B cell (primary cell): ENCODE data around the gene EFL1. TPM values are rescaled to one million over a fixed set of nuclear protein-coding genes. Genes with fewer than 3 reads are reported as not detected.

Experiments
- ATAC-seq: fragments of 200-7000 bp; cut with Tn5 transposase; one replicate; pipeline ENCODE4 v1.10.0; 2021; ENCODE audit warnings: low read depth, mild to moderate bottlenecking, moderate number of reproducible peaks, moderate library complexity
- CTCF ChIA-PET: fragments of 350-600 bp; sonication (Branson Sonifier 250); formaldehyde crosslinking; loops from one replicate; lab custom pipeline; 2021; ENCODE audit warnings: antibody characterized with exemption, inconsistent platforms; lab: Charles Lee
- POLR2A ChIA-PET: fragments of 350-600 bp; sonication (Branson Sonifier 250); formaldehyde crosslinking; loops from one replicate; lab custom pipeline; 2021; ENCODE audit warnings: antibody characterized with exemption; lab: Charles Lee
- DNase-seq: peaks from one replicate; pipeline ENCODE4 v3.0.0; 2013
- H2AFZ ChIP-seq: 2 replicates; pipeline ENCODE4 v1.6.1; 2012; ENCODE audit warnings: mild to moderate bottlenecking, low read depth, low read length; ENCODE audit not compliant: insufficient read depth, poor library complexity, severe bottlenecking
- H3K27ac ChIP-seq, 2 donors: 1 replicate in 1 of 2; 2 replicates in 1 of 2; pipeline ENCODE4 v1.5.1; 2012 to 2013; ENCODE audit warnings: low read length in 2 of 2, mild to moderate bottlenecking in 2 of 2, moderate library complexity in 1 of 2
- H3K27me3 ChIP-seq, 4 experiments: fragments of 200-600 bp in 1 of 4; sonication (generic) in 1 of 4; replicated peaks in 1 of 4; 1 replicate in 2 of 4; 2 replicates in 2 of 4; pipeline versions ENCODE4 v1.6.1 to v1.7.0; 2013 to 2016; ENCODE audit warnings: low read length in 3 of 4, mild to moderate bottlenecking in 2 of 4, mixed read lengths in 1 of 4, moderate library complexity in 1 of 4; ENCODE audit not compliant: insufficient read depth in 4 of 4, control insufficient read depth in 3 of 4; ENCODE audit errors: control extremely low read depth in 1 of 4
- H3K36me3 ChIP-seq, 2 experiments: replicated peaks in 1 of 2; 1 replicate in 1 of 2; 2 replicates in 1 of 2; pipeline versions ENCODE4 v1.6.1 to v1.7.1; 2013; ENCODE audit warnings: low read length in 1 of 2; ENCODE audit not compliant: insufficient read depth in 2 of 2, control insufficient read depth in 1 of 2; ENCODE audit errors: control extremely low read depth in 1 of 2, extremely low read depth in 1 of 2
- H3K4me1 ChIP-seq, 2 donors: fragments of 200-600 bp in 1 of 2; sonication (generic) in 1 of 2; 1 replicate in 1 of 2; 2 replicates in 1 of 2; pipeline versions ENCODE4 v1.5.1 to v1.6.1; 2013 to 2017; ENCODE audit warnings: low read length in 2 of 2; ENCODE audit not compliant: control insufficient read depth in 2 of 2, insufficient read depth in 2 of 2
- H3K4me2 ChIP-seq: replicated peaks from 2 replicates; pipeline ENCODE3; 2012; ENCODE audit warnings: mild to moderate bottlenecking, low read depth, low read length; ENCODE audit not compliant: poor library complexity, severe bottlenecking
- H3K4me3 ChIP-seq, 5 experiments: fragments of 200-600 bp in 1 of 5; sonication (generic) in 1 of 5; 1 replicate in 3 of 5; 2 replicates in 2 of 5; pipeline versions ENCODE4 v1.5.1 to v1.7.0; 2011 to 2016; ENCODE audit warnings: low read length in 4 of 5, mild to moderate bottlenecking in 4 of 5, low read depth in 2 of 5, control low read depth in 1 of 5, moderate library complexity in 1 of 5; ENCODE audit not compliant: insufficient read depth in 1 of 5; ENCODE audit errors: control extremely low read depth in 1 of 5, extremely low read depth in 1 of 5
- H3K79me2 ChIP-seq: fragments of 200-600 bp; sonication (generic); one replicate; pipeline ENCODE4 v1.6.0; 2016; ENCODE audit warnings: low read length; ENCODE audit not compliant: control insufficient read depth, insufficient read depth
- H3K9ac ChIP-seq: fragments of 200-600 bp; sonication (generic); 2 replicates; pipeline ENCODE4 v1.6.1; 2017; ENCODE audit warnings: mild to moderate bottlenecking, low read length, moderate library complexity
- H3K9me3 ChIP-seq, 3 donors: one replicate each; pipeline versions ENCODE4 v1.6.1 to v1.7.1; 2013; ENCODE audit warnings: low read length in 2 of 3; ENCODE audit not compliant: control insufficient read depth in 2 of 3, insufficient read depth in 1 of 3; ENCODE audit errors: control extremely low read depth in 1 of 3
- H4K20me1 ChIP-seq: 2 replicates; pipeline ENCODE4 v1.6.0; 2012; ENCODE audit warnings: mild to moderate bottlenecking, low read length; ENCODE audit not compliant: insufficient read depth, control insufficient read depth, poor library complexity, severe bottlenecking
- H3K27ac Mint-ChIP-seq: one replicate; pipeline ENCODE4 v1.8.0; 2021; ENCODE audit warnings: mixed read lengths
- H3K27me3 Mint-ChIP-seq: one replicate; pipeline ENCODE4 v1.8.0; 2021; ENCODE audit warnings: mixed read lengths
- H3K4me1 Mint-ChIP-seq: one replicate; pipeline ENCODE4 v1.8.0; 2021; ENCODE audit warnings: mixed read lengths
- H3K4me3 Mint-ChIP-seq: one replicate; pipeline ENCODE4 v1.8.0; 2021; ENCODE audit warnings: mixed read lengths
- H3K9me3 Mint-ChIP-seq: one replicate; pipeline ENCODE4 v1.8.0; 2022; ENCODE audit warnings: mixed read lengths; ENCODE audit not compliant: insufficient read depth
- EZH2 ChIP-seq: IDR thresholded peaks from 2 replicates; pipeline ENCODE4 v1.6.1; 2012; ENCODE audit warnings: borderline replicate concordance, low read depth, mild to moderate bottlenecking, moderate library complexity, low read length; ENCODE audit not compliant: insufficient read depth, poor library complexity, severe bottlenecking
- WGBS: methylation state at CpG from one replicate; pipeline ENCODE4 v1.1.5; 2013; ENCODE audit warnings: missing lambda C conversion rate; ENCODE audit not compliant: insufficient coverage; 5-methylcytosine and 5-hydroxymethylcytosine counted together
- intact Hi-C: fragments of 100-400 bp; cut with micrococcal nuclease; formaldehyde crosslinking; loops from one replicate; pipeline ENCODE4 v1.10.0; 2022
- polyA plus RNA-seq: library from polyadenylated mRNA; depleted of rRNA; stranded (reverse); fragments of >200 nt; gene quantifications from 2 replicates; pipeline ENCODE4 v1.2.3, GENCODE V29; 2012
- total RNA-seq, 2 donors: library from RNA; stranded (reverse); fragments of 120-200 nt in 1 of 2; gene quantifications; 1 replicate in 1 of 2; 2 replicates in 1 of 2; pipeline versions ENCODE4 v1.2.3 to v1.2.4, GENCODE V29; 2013 to 2022
- TF ChIP-seq, protein P1 (sequence below): fragments of 200-600 bp; IDR thresholded peaks from one replicate; pipeline ENCODE4 v1.8.0; 2022; ENCODE audit warnings: antibody characterized with exemption, mild to moderate bottlenecking

EFL1 gene
- total and polyA plus RNA-seq, 2 donors (not counting 1 experiment from before 2014, with no cell fraction given) = 8.2 to 25.8 TPM

DNA sequence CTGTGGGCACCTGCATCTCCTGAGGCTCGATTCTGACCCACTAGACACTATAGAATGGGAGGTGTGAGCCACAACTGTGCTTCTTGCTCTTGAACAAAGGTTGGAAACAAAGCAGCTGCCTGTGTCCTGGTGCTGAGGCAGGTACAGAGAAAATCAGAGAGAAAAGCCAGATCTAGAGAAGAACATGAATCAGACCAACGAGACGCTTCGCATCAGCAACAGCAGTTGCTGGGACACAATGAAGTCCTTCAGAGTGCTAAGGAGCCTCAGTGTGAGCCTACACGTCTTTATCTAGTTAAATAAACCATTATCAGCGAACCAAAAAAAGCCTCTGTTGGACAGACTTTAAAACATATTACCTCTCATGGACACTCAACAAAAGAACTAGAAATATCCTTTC, 130.4 kb downstream of the EFL1 start:
- H3K4me2 ChIP-seq = no peak overlapping the region
- WGBS = 98% methylated on average over 4 of the region's 6 CpGs
- intact Hi-C loops = no loop called here
- no peak overlapping the region for H3K27ac ChIP-seq
- Mint-ChIP-seq H3K9me3 (no peaks in the 10 kb centered on the region), H3K27ac (no peak overlapping the region), H3K4me1 (no peaks in the 10 kb centered on the region), H3K4me3 (no peak overlapping the region), H3K27me3 (no peaks in the 10 kb centered on the region)
- no peak for ATAC-seq
- H3K27me3 ChIP-seq = no peaks in the 10 kb centered on the region
- TF ChIP-seq EZH2 = no peak
- TF ChIP-seq, protein P1, sequence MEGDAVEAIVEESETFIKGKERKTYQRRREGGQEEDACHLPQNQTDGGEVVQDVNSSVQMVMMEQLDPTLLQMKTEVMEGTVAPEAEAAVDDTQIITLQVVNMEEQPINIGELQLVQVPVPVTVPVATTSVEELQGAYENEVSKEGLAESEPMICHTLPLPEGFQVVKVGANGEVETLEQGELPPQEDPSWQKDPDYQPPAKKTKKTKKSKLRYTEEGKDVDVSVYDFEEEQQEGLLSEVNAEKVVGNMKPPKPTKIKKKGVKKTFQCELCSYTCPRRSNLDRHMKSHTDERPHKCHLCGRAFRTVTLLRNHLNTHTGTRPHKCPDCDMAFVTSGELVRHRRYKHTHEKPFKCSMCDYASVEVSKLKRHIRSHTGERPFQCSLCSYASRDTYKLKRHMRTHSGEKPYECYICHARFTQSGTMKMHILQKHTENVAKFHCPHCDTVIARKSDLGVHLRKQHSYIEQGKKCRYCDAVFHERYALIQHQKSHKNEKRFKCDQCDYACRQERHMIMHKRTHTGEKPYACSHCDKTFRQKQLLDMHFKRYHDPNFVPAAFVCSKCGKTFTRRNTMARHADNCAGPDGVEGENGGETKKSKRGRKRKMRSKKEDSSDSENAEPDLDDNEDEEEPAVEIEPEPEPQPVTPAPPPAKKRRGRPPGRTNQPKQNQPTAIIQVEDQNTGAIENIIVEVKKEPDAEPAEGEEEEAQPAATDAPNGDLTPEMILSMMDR = no peak
- POLR2A ChIA-PET = no interaction called here
- no peak overlapping the region for H3K9ac ChIP-seq
- H3K79me2 ChIP-seq = no peaks in the 10 kb centered on the region
- no peak for DNase-seq
- H3K4me3 ChIP-seq = no peak overlapping the region
- no peaks in the 10 kb centered on the region for H3K4me1 ChIP-seq
- H3K36me3 ChIP-seq = peaks cover 0 to 43% of the 10 kb centered on the region in 2 experiments
- H2AFZ ChIP-seq = no peak overlapping the region
- CTCF ChIA-PET = no interaction called here
- no peaks in the 10 kb centered on the region for H3K9me3 ChIP-seq
- H4K20me1 ChIP-seq = no peaks in the 10 kb centered on the region

DNA sequence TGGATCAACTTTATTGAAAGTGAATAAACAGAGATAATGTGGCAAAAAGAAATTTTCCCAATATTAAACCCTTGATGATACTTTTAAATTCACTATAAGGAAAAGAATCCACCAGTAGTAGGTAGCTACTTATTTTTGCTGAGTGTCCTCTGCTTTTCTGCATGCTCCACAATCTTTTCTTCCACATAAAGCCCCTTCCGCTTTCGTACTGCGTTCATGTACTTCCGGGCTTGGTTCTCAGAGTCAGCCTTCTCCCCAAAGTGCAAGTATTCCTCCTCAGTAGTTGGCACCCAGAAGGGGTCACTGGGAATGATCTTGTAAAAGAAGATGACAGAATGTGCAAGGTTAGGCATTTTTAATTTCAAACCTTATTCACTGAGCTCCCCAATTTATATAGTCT, 132.3 kb downstream of the EFL1 start:
- ChIA-PET CTCF (interaction anchor here (1.4 kb wide), 1 partner anchor 14 kb away, joined by 4 read pairs; no protein-coding TSS in a partner anchor), POLR2A (no interaction called here)
- Histone ChIP-seq H3K27me3 (no peaks in the 10 kb centered on the region), H3K9ac (no peak overlapping the region), H3K4me2 (no peak overlapping the region), H3K9me3 (no peaks in the 10 kb centered on the region), H3K27ac (no peak overlapping the region), H3K79me2 (no peaks in the 10 kb centered on the region), H3K4me3 (no peak overlapping the region), H4K20me1 (no peaks in the 10 kb centered on the region), H3K36me3 (peaks cover 0 to 45% of the 10 kb centered on the region in 2 experiments), H2AFZ (no peak overlapping the region), H3K4me1 (no peaks in the 10 kb centered on the region)
- TF ChIP-seq, protein P1 = no peak
- no peak for TF ChIP-seq EZH2
- Mint-ChIP-seq H3K27me3 (no peaks in the 10 kb centered on the region), H3K9me3 (no peaks in the 10 kb centered on the region), H3K4me1 (no peaks in the 10 kb centered on the region), H3K27ac (no peak overlapping the region), H3K4me3 (no peak overlapping the region)
- WGBS = no CpG with 5 or more reads among the region's 4 CpGs
- ATAC-seq (no peak), DNase-seq (no peak)
- intact Hi-C loops = no loop called here
